ENCODE results near the gene GCNA. TPM values are rescaled to one million over a fixed set of nuclear protein-coding genes. Genes with fewer than 3 reads are reported as not detected.

Gene GCNA, protein sequence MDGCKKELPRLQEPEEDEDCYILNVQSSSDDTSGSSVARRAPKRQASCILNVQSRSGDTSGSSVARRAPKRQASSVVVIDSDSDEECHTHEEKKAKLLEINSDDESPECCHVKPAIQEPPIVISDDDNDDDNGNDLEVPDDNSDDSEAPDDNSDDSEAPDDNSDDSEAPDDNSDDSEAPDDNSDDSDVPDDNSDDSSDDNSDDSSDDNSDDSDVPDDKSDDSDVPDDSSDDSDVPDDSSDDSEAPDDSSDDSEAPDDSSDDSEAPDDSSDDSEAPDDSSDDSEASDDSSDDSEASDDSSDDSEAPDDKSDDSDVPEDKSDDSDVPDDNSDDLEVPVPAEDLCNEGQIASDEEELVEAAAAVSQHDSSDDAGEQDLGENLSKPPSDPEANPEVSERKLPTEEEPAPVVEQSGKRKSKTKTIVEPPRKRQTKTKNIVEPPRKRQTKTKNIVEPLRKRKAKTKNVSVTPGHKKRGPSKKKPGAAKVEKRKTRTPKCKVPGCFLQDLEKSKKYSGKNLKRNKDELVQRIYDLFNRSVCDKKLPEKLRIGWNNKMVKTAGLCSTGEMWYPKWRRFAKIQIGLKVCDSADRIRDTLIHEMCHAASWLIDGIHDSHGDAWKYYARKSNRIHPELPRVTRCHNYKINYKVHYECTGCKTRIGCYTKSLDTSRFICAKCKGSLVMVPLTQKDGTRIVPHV
- polyA plus RNA-seq (2011; rRNA removed) (1.2 and 1.5 TPM in 2 replicates), polyA minus RNA-seq (2011; rRNA and poly(A)+ RNA removed) (1.2 and 1.7 TPM in 2 replicates)

GRCh38 chrX:71578253-71579135 lies at the start of gene GCNA:
Gene GCNA (plus strand): TSS chrX:71578437. CDS start chrX:71580822, 2,385 bp downstream.
- Histone ChIP-seq H3K27ac (ENCODE audit: low read depth, low read length) (no peak within 1 kb of the TSS), H3K9me3 (ENCODE audit: control insufficient read depth, insufficient read depth, low read length) (no peaks in the 10 kb centered on the region; the same call in 1 of the 2 replicates), H3K4me3 (ENCODE audit: low read depth, low read length) (no peak within 1 kb of the TSS), H3K27me3 (ENCODE audit: control insufficient read depth, insufficient read depth, low read length) (no peaks in the 10 kb centered on the region)
- ChIA-PET POLR2A (no interaction called here), CTCF (no interaction called here)
- DNase-seq (ENCODE audit: low read depth, low spot score): no peak
- TF ChIP-seq, protein P1, sequence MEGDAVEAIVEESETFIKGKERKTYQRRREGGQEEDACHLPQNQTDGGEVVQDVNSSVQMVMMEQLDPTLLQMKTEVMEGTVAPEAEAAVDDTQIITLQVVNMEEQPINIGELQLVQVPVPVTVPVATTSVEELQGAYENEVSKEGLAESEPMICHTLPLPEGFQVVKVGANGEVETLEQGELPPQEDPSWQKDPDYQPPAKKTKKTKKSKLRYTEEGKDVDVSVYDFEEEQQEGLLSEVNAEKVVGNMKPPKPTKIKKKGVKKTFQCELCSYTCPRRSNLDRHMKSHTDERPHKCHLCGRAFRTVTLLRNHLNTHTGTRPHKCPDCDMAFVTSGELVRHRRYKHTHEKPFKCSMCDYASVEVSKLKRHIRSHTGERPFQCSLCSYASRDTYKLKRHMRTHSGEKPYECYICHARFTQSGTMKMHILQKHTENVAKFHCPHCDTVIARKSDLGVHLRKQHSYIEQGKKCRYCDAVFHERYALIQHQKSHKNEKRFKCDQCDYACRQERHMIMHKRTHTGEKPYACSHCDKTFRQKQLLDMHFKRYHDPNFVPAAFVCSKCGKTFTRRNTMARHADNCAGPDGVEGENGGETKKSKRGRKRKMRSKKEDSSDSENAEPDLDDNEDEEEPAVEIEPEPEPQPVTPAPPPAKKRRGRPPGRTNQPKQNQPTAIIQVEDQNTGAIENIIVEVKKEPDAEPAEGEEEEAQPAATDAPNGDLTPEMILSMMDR (IDR thresholded peaks at IDR 0.05; ENCODE audit: low read depth, low read length): no peak

- POLR2A ChIA-PET: interaction anchor here (1.2 to 1.9 kb wide), 2 partner anchors 10 to 11 kb away, joined by 4 to 10 read pairs; no protein-coding TSS in a partner anchor
- TF ChIP-seq, protein P1 (IDR thresholded peaks at IDR 0.05; ENCODE audit: low read depth, low read length): no peak
- peak overlapping the region; percentile 91 for H3K4me3 ChIP-seq (ENCODE audit: low read depth, low read length)
- H3K27me3 ChIP-seq (ENCODE audit: control insufficient read depth, insufficient read depth, low read length): no peaks in the 10 kb centered on the region
- H3K9me3 ChIP-seq (ENCODE audit: control insufficient read depth, insufficient read depth, low read length): no peaks in the 10 kb centered on the region
- no peak for DNase-seq (ENCODE audit: low read depth, low spot score)
- peak overlapping the region; percentile 65 for H3K27ac ChIP-seq (ENCODE audit: low read depth, low read length)
- CTCF ChIA-PET: no interaction called here
Measured at GRCh38 chrX:71532078-71532752, 46.0 kb upstream of the GCNA start.

- peak within 1 kb of the TSS; percentile 68 for H3K27ac ChIP-seq (ENCODE audit: low read depth, low read length)
- DNase-seq (ENCODE audit: low read depth, low spot score): peak; percentile 93
- peak within 1 kb of the TSS; percentile 91 for H3K4me3 ChIP-seq (ENCODE audit: low read depth, low read length)
- no peaks in the 10 kb centered on the region for H3K27me3 ChIP-seq (ENCODE audit: control insufficient read depth, insufficient read depth, low read length)
- TF ChIP-seq, protein P1 (IDR thresholded peaks at IDR 0.05; ENCODE audit: low read depth, low read length): no peak
- ChIA-PET POLR2A (interaction anchor here (1.2 to 1.9 kb wide), 2 partner anchors 9 to 11 kb away, joined by 4 to 10 read pairs; no protein-coding TSS in a partner anchor), CTCF (no interaction called here)
- no peaks in the 10 kb centered on the region for H3K9me3 ChIP-seq (ENCODE audit: control insufficient read depth, insufficient read depth, low read length)
Measured at GRCh38 chrX:71532753-71533425, 45.3 kb upstream of the GCNA start, which contains the start of gene OGT. Gene OGT (plus strand): TSS chrX:71533104. CDS start chrX:71533300, 196 bp downstream.

DNA sequence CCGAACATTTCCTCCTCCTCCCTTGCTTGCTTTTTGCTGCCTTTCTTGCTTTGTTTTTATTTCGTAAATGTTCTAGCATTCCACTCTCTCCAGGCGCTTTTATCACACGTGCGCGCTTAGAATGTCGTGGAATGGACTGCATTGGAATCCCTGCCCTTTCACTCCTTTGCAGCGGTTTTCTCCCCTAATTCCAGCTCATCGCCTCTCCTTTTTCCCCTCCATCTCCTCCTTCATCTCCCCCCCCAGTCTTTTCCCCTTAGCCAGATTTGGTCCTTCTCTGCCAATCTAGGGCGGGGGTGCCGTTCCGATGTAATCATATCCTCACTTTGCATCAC lies 44.8 kb upstream of the GCNA start:
- DNase-seq (ENCODE audit: low read depth, low spot score): no peak
- ChIA-PET POLR2A (interaction anchor here (1.4 to 1.9 kb wide), 2 partner anchors 9 to 168 kb away, joined by 4 to 10 read pairs; partner anchors contain the start of gene TAF1), CTCF (interaction anchor here (1.5 kb wide), 1 partner anchor 119 kb away, joined by 4 read pairs; no protein-coding TSS in a partner anchor)
- Histone ChIP-seq H3K27me3 (ENCODE audit: control insufficient read depth, insufficient read depth, low read length) (no peaks in the 10 kb centered on the region), H3K9me3 (ENCODE audit: control insufficient read depth, insufficient read depth, low read length) (no peaks in the 10 kb centered on the region), H3K27ac (ENCODE audit: low read depth, low read length) (peak overlapping the region; percentile 68), H3K4me3 (ENCODE audit: low read depth, low read length) (peak overlapping the region; percentile 91)
- TF ChIP-seq, protein P1 (IDR thresholded peaks at IDR 0.05; ENCODE audit: low read depth, low read length): no peak
